D341Med (cell line): ENCODE data around the gene SYNE2.
"Not testable (repeated sequence)": the region's sequence is repeated elsewhere in the genome, so short reads cannot be mapped to it uniquely, and the experiment has no call there.

ENCODE experiments used
- DNase-seq: peaks from one replicate; pipeline ENCODE4 v3.0.0; 2012; ENCODE audit warnings: low spot score

SYNE2 gene

GRCh38 chr14:63869940-63870752, 17.3 kb downstream of the SYNE2 start:
- not testable (repeated sequence) for DNase-seq

- not testable (repeated sequence) for DNase-seq
Observed at GRCh38 chr14:63870753-63871037, 17.9 kb downstream of the SYNE2 start.

- DNase-seq = no peak
Observed at GRCh38 chr14:63874223-63874622, 21.4 kb downstream of the SYNE2 start.

GRCh38 chr14:63875311-63875710, 22.5 kb downstream of the SYNE2 start:
- no peak for DNase-seq

- no peak for DNase-seq
Observed at GRCh38 chr14:63877550-63877939, 24.7 kb downstream of the SYNE2 start.

- DNase-seq = no peak
Observed at GRCh38 chr14:63878052-63878451, 25.2 kb downstream of the SYNE2 start.

GRCh38 chr14:63878792-63879191, 26.0 kb downstream of the SYNE2 start:
- DNase-seq = no peak

GRCh38 chr14:63881926-63882325, 29.1 kb downstream of the SYNE2 start:
- DNase-seq = no peak

GRCh38 chr14:63887899-63888298, 35.1 kb downstream of the SYNE2 start:
- no peak for DNase-seq

- no peak for DNase-seq
Observed at GRCh38 chr14:63890553-63890952, 37.7 kb downstream of the SYNE2 start.

- no peak for DNase-seq
Observed at GRCh38 chr14:63891148-63891975, 38.6 kb downstream of the SYNE2 start.

- DNase-seq = no peak
Observed at GRCh38 chr14:63892265-63892664, 39.5 kb downstream of the SYNE2 start.

GRCh38 chr14:63893701-63894458, 41.1 kb downstream of the SYNE2 start:
- no peak for DNase-seq

- no peak for DNase-seq
Observed at GRCh38 chr14:63895510-63895909, 42.7 kb downstream of the SYNE2 start.

GRCh38 chr14:63896278-63896720, 43.5 kb downstream of the SYNE2 start:
- no peak for DNase-seq

- no peak for DNase-seq
Observed at GRCh38 chr14:63897721-63898163, 44.9 kb downstream of the SYNE2 start.

GRCh38 chr14:63899953-63900352, 47.1 kb downstream of the SYNE2 start:
- no peak for DNase-seq

- DNase-seq = no peak
Observed at GRCh38 chr14:63901434-63902085, 48.8 kb downstream of the SYNE2 start.

GRCh38 chr14:63902375-63902976, 49.7 kb downstream of the SYNE2 start:
- no peak for DNase-seq

GRCh38 chr14:63904724-63905123, 51.9 kb downstream of the SYNE2 start:
- DNase-seq = no peak

GRCh38 chr14:63905370-63905769, 52.6 kb downstream of the SYNE2 start:
- no peak for DNase-seq
